Erythroblast (primary cell): Measurements from ENCODE around the gene CSF2.

Experiments
- GATA1 ChIP-seq: IDR thresholded peaks from 2 replicates; pipeline ENCODE4 v1.6.1; 2011; ENCODE audit warnings: low read depth, mild to moderate bottlenecking, control low read depth, low read length, moderate library complexity
- POLR2A ChIP-seq: IDR thresholded peaks from 2 replicates; pipeline ENCODE4 v1.6.1; 2011; ENCODE audit warnings: mild to moderate bottlenecking, low read length

GRCh38 chr5:132093271-132093670 lies 19.7 kb downstream of the CSF2 start:
- TF ChIP-seq POLR2A (no peak), GATA1 (no peak)
